ENCODE results near the gene CPPED1.
"Not testable (repeated sequence)": the region's sequence is repeated elsewhere in the genome, so short reads cannot be mapped to it uniquely, and the experiment has no call there.

Gene CPPED1

GRCh38 chr16:12803203-12804093 is at the start of gene CPPED1:
Gene CPPED1 (minus strand): TSS chr16:12803887. CDS start chr16:12803776, 111 bp downstream.
- DNase-seq = peak; percentile 96

- DNase-seq = no peak
Observed at GRCh38 chr16:12850186-12850585, 46.5 kb upstream of the CPPED1 start.

- DNase-seq = no peak
Observed at GRCh38 chr16:12846592-12846991, 42.9 kb upstream of the CPPED1 start.

- DNase-seq = no peak
Observed at GRCh38 chr16:12845282-12845681, 41.6 kb upstream of the CPPED1 start.

GRCh38 chr16:12837756-12838155 is 34.1 kb upstream of the CPPED1 start:
- no peak for DNase-seq

- DNase-seq = no peak
Observed at GRCh38 chr16:12837291-12837690, 33.6 kb upstream of the CPPED1 start.

GRCh38 chr16:12833926-12834325 is 30.2 kb upstream of the CPPED1 start:
- no peak for DNase-seq

- no peak for DNase-seq
Observed at GRCh38 chr16:12829096-12829888, 25.6 kb upstream of the CPPED1 start.

GRCh38 chr16:12828206-12828605 is 24.5 kb upstream of the CPPED1 start:
- no peak for DNase-seq

GRCh38 chr16:12826559-12826958 is 22.9 kb upstream of the CPPED1 start:
- DNase-seq = no peak

GRCh38 chr16:12819126-12820117 is 15.7 kb upstream of the CPPED1 start:
- peak; percentile 82 for DNase-seq

GRCh38 chr16:12818326-12818725 is 14.6 kb upstream of the CPPED1 start:
- no peak for DNase-seq

- not testable (repeated sequence) for DNase-seq
Observed at GRCh38 chr16:12816791-12817214, 13.1 kb upstream of the CPPED1 start.

- DNase-seq = peak; percentile 19
Observed at GRCh38 chr16:12815361-12815760, 11.7 kb upstream of the CPPED1 start.

GRCh38 chr16:12813734-12814133 is 10.0 kb upstream of the CPPED1 start:
- DNase-seq = not testable (repeated sequence)

- not testable (repeated sequence) for DNase-seq
Observed at GRCh38 chr16:12813321-12813720, 9.6 kb upstream of the CPPED1 start.

- DNase-seq = no peak
Observed at GRCh38 chr16:12811441-12812383, 8.0 kb upstream of the CPPED1 start.

- no peak for DNase-seq
Observed at GRCh38 chr16:12805066-12805465, 1.4 kb upstream of the CPPED1 start.

GRCh38 chr16:12804395-12804794 is 708 bp upstream of the CPPED1 start:
- DNase-seq = peak; percentile 28

- no peak for DNase-seq
Observed at GRCh38 chr16:12802661-12803060, 1.0 kb downstream of the CPPED1 start.

GRCh38 chr16:12802048-12802447 is 1.6 kb downstream of the CPPED1 start:
- DNase-seq = no peak
